ENCODE measurements around the gene CYBRD1.
"Not testable (repeated sequence)": the region's sequence is repeated elsewhere in the genome, so short reads cannot be mapped to it uniquely, and the experiment has no call there.

The CYBRD1 gene, protein sequence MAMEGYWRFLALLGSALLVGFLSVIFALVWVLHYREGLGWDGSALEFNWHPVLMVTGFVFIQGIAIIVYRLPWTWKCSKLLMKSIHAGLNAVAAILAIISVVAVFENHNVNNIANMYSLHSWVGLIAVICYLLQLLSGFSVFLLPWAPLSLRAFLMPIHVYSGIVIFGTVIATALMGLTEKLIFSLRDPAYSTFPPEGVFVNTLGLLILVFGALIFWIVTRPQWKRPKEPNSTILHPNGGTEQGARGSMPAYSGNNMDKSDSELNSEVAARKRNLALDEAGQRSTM

GRCh38 chr2:171522052-171522787 is at the start of gene CYBRD1:
TSS of gene CYBRD1 (plus strand) at chr2:171522474. CDS start at chr2:171522546, 72 bp downstream.
- DNase-seq, result peak; percentile 89

DNA sequence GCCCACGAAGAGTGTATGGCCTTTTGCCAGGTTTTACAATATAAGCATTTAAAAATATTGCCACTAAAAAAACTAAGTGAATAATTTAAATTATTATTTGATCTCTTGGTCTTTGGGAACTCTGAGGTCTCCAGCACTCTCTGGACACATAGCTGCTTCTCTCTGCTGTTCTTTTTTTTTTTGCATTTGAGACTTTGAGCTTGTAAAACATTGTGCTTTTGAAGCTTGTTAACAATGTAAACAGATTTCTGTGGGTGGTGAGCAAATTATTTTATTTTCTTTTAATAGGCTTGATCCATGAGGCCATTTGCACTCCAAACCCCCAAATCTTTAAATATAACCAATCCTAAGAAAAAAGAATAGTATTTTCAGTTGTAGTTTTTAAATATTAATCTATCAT is 46.3 kb upstream of the CYBRD1 start:
- DNase-seq, result no peak

DNA sequence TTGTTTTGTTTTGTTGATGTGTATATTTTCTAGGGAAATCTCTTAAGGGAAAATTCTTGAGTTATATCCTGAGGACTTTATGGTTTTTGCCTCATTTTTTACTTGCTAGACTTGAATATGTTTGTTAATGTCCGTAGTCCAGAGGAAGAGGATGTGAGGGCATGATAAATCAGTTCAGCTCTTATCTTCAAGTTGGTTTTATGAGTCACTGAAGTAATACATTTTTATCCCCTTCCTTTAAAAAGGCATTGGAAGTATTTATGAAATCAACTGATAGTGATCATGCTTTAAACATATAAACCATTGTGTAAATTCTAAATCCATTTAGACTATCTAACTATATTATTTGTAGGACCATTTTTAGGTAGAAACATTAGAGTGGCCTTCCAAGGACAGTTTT is 43.9 kb upstream of the CYBRD1 start:
- DNase-seq, result peak; percentile 59

- no peak for DNase-seq
Observed at GRCh38 chr2:171479154-171479814, 43.0 kb upstream of the CYBRD1 start.

- DNase-seq, result no peak
Observed at GRCh38 chr2:171480908-171481307, 41.4 kb upstream of the CYBRD1 start.

DNA sequence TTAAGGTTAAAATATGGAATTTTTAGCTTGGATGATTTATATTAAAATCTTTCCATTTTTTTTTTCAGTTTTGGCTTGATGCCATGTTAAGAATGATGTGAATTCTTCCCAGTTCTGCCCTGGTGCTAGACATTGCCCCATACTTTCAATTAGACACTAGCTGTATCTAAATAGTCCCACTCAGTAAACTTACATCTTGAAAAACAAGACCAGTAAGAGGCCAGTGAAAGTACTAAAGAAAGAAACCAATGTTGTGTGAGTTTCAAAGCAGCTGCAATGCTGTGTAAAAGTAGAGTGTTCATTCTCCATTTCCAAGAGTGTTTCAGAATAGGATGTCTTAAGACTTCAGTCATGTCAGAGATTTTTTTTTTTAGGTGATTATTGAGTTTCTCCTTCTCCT is 40.0 kb upstream of the CYBRD1 start:
- peak; percentile 7 for DNase-seq

DNA sequence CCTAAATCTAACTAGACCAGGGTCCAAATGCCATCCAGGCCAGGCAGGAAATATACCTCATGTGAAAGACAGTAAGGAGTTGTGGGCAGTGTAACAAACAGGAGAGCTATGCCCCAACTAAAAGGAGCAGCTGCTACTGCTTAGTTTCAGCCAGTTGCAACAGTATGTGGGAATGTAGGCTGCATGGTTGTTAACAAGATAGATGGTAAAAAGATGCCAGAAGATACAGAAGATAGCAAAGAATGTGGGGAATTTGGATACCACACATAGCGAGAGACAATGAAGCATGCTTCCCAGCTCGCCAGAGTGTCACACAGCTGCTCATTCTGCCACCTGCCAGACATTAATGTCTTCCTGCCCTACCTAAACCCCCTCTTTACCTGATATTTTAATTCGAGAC is 39.4 kb upstream of the CYBRD1 start:
- DNase-seq, result peak; percentile 72

DNA sequence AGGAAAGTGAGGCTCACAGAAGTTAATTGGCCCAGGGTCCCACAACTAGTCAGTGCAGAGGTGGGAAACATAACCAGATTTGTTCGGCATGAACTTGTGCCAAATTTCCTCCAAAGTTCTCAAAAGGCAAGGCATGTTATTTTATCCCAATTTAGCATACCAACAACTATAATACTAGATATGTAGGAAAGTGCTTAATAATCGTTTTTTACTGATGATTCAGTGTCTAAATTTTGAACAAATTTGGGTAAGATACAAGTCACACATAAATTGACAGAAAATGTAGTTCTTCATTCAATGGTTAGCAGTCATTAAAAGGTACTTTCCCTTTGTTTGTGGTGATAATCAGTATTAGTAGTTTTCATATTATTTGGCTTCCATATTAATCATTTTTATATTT is 38.5 kb upstream of the CYBRD1 start:
- no peak for DNase-seq

DNA sequence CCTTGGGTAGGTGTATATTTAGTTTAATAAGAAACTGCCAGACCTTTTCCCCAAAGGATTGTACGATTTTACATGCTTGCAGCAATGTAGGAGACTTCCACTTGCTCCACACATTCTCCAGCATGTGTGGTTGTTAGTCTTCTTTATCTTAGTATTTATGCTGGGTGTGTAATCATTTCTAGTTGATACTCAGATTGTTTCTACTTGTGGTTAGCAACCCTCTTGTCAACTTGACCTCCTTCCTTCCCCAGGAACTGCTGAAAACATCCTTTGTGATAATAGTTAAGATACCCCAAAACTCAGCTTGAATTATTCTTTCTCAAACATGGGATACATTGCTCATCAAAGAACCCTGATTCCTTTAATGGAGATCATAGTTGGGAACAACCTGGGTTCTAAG is 37.2 kb upstream of the CYBRD1 start:
- no peak for DNase-seq

DNA sequence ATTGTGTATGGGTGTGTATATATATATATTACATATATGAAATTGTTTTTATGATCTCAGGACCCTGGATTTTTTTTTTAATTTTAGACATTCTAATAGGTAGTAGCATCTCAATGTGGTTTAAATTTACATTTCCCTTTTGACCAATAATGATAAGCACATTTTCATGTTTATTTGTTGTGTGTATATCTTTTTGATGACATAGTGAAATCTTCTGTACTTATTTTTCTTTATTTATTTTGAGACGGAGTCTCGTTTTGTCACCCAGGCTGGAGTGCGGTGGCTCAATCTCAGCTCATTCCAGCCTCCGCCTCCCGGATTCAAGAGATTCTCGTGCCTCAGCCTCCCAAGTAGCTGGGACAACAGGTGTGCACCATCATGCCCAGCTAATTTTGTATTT is 35.1 kb upstream of the CYBRD1 start:
- no peak for DNase-seq

GRCh38 chr2:171487803-171488259 is 34.4 kb upstream of the CYBRD1 start:
- no peak for DNase-seq

DNA sequence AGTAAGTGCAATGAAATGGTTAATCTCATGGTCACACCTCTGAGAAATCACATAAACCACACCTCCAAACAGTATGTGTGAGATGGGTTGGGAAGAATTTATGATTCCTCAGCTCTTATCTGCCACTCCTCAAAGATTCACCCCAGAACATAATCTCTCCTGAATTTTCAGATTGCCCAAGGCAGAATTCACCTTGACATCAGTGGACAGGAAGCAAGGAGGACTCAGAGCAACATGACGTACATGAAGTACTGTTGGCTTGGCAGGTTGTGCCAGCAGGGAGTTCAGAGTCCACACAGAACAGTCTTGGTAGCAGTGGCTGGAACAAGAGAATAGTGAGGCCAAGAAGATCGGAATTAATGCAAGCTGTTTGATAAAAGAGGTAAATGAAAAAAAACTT is 31.7 kb upstream of the CYBRD1 start:
- DNase-seq, result no peak

DNA sequence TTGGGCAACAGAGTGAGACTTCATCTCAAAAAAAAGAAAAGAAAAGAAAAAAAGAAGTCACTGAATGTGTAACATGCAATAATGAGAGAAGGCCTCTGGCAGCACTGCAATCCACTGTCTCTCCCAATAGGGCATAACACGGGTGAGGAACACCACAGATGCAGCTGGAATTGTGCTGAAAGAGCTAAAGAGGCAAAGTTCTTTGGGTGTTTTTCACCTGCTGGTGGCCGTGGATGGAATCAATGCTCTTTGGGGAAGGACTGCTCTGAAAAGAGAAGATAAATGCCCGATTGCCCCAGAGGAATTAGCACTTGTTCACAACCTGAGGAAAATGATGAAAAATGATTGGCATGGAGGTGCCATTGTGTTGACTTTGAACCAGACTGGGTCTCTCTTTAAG is 31.0 kb upstream of the CYBRD1 start:
- no peak for DNase-seq

GRCh38 chr2:171492664-171493063 is 29.6 kb upstream of the CYBRD1 start:
- no peak for DNase-seq

DNA sequence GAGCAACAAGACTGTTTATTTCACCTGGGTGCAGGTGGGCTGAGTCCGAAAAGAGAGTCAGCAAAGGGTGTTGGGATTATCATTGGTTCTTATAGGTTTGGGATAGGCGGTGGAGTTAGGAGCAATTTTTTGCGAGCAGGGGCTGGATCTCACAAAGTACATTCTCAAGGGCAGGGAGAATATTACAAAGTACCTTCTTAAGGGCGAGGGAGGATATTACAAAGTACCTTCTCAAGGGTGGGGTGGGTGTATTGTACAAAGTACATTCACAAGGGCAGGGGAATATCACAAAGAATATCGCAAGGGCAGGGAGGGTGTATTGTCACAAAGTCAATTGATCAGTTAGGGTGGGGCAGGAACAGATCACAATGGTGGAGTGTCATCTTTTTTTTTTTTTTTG is 24.6 kb upstream of the CYBRD1 start:
- not testable (repeated sequence) for DNase-seq

DNA sequence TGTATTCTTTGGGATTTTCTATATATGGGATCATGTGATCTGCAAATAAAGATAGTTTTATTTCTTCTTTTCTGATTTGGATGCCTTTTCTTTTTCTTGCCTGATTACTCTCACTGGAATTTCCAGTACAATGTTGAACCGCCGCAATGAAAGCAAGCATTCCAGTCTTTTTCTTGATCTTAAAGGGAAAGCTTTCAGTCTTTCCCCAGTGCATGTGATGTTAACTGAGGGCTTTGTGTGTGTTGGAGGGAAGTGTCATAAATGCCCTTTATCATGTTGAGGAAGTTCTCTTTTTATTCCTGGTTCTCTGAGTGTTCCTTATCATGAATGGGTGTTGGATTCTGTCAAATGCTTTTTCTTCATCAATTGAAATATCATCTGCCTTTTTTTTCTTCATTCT is 16.9 kb upstream of the CYBRD1 start:
- no peak for DNase-seq

- DNase-seq, result no peak
Observed at GRCh38 chr2:171509945-171510731, 12.1 kb upstream of the CYBRD1 start.

DNA sequence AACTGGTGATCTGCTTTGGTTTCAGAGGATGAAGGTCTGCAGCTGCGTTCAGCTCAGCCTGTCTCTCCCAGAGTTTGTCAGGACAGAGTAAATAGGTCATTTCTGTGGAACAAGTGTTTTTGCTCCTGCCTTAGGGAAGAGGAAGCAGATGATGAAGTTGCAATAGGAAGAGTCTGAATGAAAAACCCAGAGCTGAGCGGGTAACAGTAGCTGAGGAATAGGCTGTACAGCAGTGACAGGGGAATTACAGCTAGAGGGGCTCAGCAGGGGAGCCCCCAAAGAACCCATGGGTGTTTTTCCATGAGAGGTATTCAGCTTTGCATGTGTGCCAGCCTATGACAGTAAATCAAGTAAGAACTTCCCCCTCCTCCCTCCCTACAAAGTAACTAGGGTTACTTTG is 10.3 kb upstream of the CYBRD1 start:
- no peak for DNase-seq

- DNase-seq, result no peak
Observed at GRCh38 chr2:171512683-171513195, 9.5 kb upstream of the CYBRD1 start.

- no peak for DNase-seq
Observed at GRCh38 chr2:171513719-171514160, 8.5 kb upstream of the CYBRD1 start.

DNA sequence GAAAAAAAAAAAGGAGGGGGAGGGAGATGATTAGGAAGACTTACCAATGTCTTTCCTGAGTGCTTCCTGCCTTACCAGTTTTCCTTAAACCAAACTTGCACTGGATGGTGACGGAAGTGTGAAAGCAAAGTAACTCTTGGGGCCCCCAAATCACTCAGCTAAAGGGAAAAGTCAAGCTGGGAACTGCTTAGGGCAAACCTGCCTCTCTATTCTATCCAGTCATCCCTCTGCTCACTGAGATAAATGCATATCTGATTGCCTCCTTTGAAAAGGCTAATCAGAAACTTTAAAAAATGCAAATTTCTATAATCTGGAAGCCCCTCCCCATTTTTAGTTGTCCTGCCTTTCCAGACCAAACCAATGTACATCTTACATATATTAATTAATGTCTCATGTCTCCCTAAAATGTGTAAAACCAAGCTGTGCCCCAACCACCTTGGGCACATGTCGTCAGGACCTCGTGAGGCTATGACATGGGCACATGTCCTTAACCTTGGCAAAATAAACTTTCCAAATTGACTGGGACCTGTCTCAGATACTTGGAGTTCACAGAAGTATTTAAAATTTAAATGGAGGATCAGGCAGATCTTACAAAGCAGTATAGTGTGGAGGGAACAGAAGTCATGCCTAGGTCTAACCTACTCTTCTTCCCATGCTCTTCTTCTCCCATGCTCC is 7.2 kb upstream of the CYBRD1 start:
- no peak for DNase-seq

DNA sequence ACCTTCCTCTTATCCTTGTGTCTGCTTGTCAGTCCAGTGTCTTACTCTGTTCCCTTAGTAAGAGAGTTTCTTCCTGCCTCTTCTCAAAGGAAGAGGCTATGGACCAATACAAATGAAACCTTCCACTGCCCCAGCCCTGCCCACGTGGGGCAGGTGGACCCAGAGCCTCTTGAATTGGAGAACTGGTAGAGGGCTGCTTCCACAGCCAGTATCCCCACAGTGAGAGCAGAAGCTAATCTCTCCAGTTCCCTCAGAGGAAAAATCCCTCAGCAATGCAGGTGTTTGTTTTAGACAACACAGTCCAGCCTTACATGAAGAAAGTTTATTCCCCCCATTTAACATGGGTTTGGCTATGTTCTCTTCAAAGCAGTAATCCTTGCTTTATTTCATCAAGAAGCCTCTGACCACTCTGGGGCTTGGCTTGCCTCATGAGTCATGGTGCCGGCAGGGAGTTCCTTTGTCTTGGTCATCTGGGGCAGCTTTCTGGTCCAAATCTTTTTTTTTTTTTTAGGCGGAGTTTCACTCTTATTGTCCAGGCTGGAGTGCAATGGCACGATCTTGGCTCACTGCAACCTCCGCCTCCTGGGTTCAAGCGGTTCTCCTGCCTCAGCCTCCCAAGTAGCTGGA is 6.5 kb upstream of the CYBRD1 start:
- peak; percentile 79 for DNase-seq

All from EL (cell line).